KOPT-K1 (cell line): ENCODE measurements around the gene TMEM59.
"Not testable (repeated sequence)": the region's sequence is repeated elsewhere in the genome, so short reads cannot be mapped to it uniquely, and the experiment has no call there.

Source experiments
- H3K27ac ChIP-seq: fragments of 200-600 bp; sonication (generic); 2 replicates; pipeline ENCODE4 v1.5.1; 2016; ENCODE audit warnings: antibody characterized with exemption, mild to moderate bottlenecking, low read depth, low read length; ENCODE audit not compliant: poor library complexity, severe bottlenecking
- H3K36me3 ChIP-seq: fragments of 200-600 bp; sonication (generic); 2 replicates; pipeline ENCODE4 v1.5.1; 2017; ENCODE audit warnings: antibody characterized with exemption, mild to moderate bottlenecking, low read length, moderate library complexity; ENCODE audit not compliant: insufficient read depth
- H3K9me3 ChIP-seq: fragments of 200-600 bp; sonication (generic); 2 replicates; pipeline ENCODE4 v1.5.1; 2017; ENCODE audit warnings: antibody characterized with exemption, low read length, mild to moderate bottlenecking; ENCODE audit not compliant: insufficient read depth, poor library complexity, severe bottlenecking

The TMEM59 gene

DNA sequence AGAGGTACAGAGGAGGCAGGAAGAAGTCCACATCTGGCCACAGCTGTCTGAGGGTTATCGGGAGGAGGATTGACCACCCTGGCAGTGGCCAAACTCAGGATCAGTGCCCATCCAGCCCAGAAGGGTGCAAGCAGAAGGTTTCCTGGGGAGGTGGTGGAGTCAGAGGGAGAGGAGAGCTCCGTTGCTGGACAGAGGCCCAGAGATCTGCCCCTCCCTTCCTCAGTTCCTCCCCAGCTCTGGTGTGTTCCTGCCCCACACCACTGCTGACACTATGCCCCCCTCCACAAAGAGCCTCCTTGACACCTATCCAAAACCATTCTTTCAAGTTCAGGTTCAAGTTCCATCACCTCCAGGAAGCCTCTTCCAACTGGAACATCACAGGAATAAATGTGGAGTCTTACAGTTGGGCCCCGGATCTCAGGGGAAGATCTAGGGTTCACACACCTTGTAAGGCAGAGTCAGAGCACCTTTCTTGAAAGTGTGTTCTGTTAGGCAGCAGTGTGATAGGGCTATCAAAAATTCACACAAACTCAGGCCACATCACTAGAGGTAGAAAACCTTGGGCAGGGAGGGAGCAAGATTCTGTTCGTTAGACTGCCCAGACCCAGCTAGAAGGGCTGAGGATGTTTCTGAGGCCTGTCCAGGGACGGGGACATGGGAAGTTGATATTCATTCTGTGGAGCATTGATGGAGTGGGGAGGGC, 42.4 kb downstream of the TMEM59 start:
- Histone ChIP-seq H3K36me3 (no peaks in the 10 kb centered on the region), H3K9me3 (no peaks in the 10 kb centered on the region), H3K27ac (no peak overlapping the region)

DNA sequence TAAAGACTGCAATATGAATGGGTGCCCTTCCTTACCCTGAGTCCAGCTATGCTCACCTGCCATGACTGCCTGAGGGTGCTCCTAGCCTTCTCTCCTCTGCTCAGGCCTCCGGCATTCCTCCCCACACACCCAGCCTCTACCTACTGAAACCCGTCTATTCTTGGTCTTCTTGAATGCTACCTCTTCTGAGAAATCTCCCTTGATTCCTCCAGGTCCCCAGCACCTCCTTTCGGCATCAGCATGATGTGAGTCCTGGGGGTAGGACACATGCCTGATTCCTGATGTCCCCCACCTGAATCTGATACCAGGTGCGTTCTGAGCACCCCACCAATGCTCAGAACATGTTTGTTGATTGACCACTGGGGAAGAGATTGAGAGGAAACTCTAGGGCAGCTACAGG, 43.6 kb downstream of the TMEM59 start:
- H3K36me3 ChIP-seq, result no peaks in the 10 kb centered on the region
- no peak overlapping the region for H3K27ac ChIP-seq
- H3K9me3 ChIP-seq, result no peaks in the 10 kb centered on the region

DNA sequence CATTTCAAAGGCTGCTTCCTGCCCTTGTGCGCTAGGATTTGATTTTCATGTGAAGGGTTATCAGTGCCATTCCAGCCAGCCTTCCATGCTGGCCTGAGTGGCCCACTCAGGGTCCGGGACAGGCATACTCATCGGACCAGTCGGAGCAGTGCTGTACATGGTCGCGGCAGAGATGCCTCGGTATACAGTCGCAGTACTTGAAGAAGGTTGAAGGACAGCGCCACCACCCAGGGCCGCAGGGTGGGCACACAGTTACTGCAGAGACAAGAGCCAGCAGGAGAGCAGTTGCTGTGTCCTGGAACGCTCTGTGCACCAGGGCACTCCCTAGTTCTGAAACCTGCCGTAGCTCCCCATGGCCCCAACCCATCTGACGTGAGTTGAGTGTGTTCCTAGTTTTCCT, 44.1 kb downstream of the TMEM59 start:
- no peak overlapping the region for H3K27ac ChIP-seq
- no peaks in the 10 kb centered on the region for H3K9me3 ChIP-seq
- no peaks in the 10 kb centered on the region for H3K36me3 ChIP-seq

DNA sequence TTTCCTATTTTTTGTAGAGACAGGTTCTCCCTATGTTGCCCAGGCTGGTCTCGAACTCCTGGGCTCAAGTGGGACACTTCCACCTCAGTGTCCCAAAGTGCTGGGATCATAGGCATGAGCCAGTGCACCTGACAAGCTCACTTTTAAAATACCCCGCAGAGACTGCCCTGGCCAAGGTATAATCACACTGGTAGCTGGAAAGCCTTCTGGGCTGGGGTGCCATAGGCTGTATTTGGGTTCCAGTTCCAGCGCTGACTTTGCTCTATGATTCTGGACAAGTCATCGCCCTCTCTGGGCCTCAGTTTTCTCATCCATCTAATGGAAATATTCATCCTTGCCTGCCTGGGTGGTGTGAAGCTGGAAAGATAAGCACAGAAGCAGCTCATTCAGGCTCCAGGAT, 45.4 kb downstream of the TMEM59 start:
- Histone ChIP-seq H3K27ac (no peak overlapping the region), H3K9me3 (peaks cover 6% of the 10 kb centered on the region), H3K36me3 (no peaks in the 10 kb centered on the region)

DNA sequence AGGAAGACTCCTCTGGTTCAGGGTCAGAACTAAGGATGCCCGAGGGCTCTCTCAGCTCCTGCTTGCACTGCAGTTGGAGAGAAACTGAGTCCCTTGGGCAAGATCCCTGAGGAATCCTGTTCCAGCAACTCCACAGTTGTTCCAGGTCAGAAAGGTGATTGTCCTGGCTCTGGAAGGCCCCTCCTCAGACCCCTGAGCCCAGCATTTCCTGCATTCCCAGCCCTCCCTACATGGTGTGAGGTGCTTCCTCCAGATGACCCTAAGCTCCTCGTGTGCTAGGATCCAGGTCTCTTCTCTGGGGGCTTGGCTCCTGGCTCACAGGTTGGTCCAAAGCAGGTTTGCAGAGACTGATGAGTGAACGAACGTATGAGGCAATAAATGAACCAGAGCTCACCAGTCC, 46.5 kb downstream of the TMEM59 start:
- peaks cover 6% of the 10 kb centered on the region for H3K9me3 ChIP-seq

DNA sequence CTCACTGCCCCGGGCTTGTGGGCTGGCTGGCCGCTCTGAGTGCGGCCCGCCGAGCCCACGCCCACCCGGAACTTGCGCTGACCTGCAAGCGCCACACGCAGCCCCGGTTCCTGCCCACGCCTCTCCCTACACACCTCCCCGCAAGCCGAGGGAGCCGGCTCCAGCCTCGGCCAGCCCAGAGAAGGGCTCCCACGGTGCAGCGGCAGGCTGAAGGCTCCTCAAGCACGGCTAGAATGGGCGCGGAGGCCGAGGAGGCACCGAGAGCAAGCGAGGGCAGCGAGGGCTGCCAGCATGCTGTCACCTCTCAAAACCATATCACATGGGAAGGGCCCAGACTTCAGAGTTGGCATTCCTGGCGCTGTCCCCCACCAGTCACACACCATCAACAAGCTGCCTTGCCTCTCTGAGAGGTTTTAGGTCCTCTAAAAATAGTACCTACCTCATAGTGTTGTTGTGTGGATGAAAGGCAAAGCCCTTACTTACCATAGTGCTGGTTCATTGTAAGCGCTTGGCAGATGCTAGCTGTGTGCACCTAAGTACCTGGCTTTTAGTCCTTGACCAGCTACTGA, 48.4 kb downstream of the TMEM59 start:
- H3K36me3 ChIP-seq, result no peaks in the 10 kb centered on the region
- H3K27ac ChIP-seq, result no peak overlapping the region
- H3K9me3 ChIP-seq, result peaks cover 6% of the 10 kb centered on the region

More for the DNA sequence above, 46.5 kb downstream of the TMEM59 start:
- no peaks in the 10 kb centered on the region for H3K36me3 ChIP-seq
- H3K27ac ChIP-seq, result no peak overlapping the region

DNA sequence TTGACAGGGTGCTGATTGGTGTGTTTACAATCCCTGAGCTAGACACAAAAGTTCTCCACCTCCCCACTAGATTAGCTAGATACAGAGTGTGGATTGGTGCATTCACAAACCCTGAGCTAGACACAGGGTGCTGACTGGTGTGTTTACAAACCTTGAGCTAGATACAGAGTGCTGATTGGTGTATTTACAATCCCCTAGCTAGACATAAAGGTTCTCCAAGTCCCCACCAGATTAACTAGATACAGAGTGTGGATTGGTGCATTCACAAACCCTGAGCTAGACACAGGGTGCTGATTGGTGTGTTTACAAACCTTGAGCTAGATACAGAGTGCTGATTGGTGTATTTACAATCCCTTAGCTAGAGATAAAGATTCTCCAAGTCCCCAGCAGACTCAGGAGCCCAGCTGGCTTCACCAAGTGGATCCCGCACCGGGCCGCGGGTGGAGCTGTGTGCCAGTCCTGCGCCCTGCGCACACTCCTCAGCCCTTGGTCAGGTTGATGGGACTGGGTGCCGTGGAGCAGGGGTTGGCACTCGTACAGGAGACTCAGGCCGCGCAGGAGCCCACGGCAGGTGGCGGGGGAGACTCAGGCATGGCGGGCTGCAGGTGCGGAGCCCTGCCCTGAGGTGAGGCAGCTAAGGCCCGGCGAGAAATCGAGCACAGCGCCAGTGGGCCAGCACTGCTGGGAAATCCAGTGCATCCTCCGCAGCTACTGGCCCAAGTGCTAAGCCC, 49.1 kb downstream of the TMEM59 start:
- H3K27ac ChIP-seq, H3K36me3 ChIP-seq, H3K9me3 ChIP-seq: not testable (repeated sequence)

DNA sequence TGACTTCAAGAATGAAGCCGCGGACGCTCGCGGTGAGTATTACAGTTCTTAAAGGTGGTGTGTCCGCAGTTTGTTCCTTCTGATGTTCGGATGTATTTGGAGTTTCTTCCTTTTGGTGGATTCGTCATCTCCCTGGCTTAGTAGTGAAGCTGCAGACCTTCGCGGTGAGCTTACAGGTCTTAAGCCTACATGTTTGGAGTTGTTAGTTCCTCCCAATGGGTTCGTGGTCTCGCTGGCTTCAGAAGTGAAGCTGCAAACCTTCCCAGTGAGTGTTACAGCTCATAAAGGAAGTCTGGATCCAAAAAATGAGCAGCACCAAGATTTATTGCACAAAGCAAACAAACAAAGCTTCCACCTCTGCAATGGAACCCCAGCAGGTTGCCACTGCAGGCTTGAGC, 49.8 kb downstream of the TMEM59 start:
- Histone ChIP-seq H3K36me3 (no peaks in the 10 kb centered on the region), H3K27ac (no peak overlapping the region), H3K9me3 (peaks cover 6% of the 10 kb centered on the region)

DNA sequence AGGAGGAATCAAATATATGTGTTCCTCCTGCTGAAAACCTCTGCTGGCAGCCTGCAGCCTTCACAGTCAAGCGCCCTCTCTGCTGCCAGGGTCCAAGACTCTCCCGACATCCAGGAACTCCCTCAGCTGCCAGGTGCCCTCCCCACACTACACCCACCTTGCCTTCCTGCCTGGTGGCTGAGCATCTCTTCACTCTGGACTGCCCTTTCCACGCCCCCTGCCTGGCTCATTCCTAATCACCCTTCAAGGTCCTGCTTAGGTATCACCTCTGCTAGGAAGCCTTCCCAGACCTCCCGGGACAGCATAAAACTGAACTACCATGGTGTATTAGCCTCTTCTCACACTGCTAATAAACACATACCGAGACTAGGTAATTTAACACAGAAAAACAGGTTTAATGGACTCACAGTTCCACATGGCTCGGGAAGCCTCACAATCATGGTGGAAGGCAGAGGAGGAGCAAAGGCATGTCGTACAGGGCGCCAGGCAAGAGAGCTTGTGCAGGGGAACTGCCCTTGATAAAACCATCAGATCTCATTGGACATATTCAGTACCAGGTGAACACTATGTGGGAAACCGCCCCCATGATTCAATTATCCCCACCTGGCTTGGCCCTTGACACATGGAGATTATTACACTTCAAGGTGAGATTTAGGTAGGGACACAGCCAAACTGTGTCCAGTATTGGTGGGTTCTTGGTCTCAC, 50.3 kb downstream of the TMEM59 start:
- Histone ChIP-seq H3K36me3 (no peaks in the 10 kb centered on the region), H3K9me3 (peaks cover 6% of the 10 kb centered on the region), H3K27ac (no peak overlapping the region)

DNA sequence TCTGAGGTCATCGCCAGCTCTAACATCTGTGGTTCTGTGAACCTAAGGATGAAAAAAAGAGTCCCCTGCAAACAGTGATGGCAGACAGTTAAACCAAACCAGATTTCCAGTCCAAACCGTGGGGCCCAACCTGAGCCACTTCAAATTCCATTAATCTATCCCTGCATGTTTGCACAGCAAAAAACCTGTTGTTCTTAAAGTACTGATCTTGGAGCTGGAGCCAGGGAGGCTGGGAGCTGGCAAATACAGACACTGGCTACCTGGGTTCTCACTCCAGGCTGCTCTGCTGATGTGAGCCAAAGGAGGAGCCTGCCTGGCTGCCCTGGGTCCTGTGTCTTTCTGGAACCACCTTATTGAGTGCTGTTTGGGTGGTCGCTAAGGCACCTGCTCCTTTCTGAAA, 51.4 kb downstream of the TMEM59 start:
- Histone ChIP-seq H3K27ac (no peak overlapping the region), H3K9me3 (peaks cover 6% of the 10 kb centered on the region), H3K36me3 (no peaks in the 10 kb centered on the region)

DNA sequence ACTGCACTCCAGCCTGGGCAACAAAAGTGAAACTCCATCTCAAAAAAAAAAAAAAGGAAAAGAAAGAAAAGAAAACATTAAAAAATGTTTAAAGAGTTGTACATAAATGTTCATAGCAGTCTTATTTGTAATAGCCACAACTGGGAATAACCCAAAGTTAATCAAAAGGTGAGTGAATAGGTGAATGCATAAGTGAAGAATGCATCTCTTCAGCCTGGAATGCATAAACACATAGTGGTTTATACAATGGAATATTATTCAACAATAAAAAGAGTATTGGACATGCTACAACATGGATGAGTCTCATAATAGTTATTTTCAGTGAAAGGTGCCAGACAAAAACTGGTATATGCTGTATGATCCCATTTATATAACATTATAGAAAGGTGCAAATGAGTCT, 53.1 kb downstream of the TMEM59 start:
- Histone ChIP-seq H3K27ac (no peak overlapping the region), H3K9me3 (peaks cover 6% of the 10 kb centered on the region), H3K36me3 (no peaks in the 10 kb centered on the region)

DNA sequence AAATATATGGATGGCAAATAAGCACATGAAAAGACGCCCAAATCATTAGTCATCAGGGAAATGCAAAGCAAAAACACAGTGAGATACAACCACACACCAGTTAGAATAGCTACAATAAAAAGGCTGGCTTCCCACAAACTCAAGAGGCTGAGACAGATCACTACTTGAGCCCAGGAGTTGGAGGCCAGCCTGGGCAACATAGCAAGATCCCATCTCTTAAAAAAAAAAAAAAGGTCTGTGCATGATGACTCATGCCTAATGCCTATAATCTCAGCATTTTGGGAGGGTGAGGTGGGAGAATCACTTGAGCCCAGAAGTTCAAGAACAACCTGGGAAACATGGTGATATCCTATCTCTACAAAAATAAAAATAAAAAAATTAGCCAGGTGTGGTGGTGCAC, 54.8 kb downstream of the TMEM59 start:
- Histone ChIP-seq H3K27ac (no peak overlapping the region), H3K36me3 (no peaks in the 10 kb centered on the region), H3K9me3 (peaks cover 5% of the 10 kb centered on the region)

DNA sequence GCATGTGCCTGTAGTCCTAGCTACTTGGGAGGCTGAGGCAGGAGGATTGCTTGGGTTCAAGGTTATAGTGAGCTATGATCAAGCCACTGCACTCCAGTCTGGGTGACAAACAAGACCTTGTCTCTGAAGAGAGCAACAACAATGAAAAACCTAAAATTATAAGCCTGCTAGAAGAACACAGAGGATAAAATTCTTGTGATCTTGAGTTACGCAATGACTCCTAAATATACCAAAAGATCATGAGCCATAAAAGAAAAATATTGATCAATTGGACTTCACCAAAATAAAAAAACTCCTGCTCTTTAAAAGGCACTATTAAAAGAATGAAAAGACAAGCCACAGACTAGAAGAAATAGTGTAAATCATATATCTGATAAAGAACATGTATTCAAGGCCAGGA, 57.3 kb downstream of the TMEM59 start:
- no peaks in the 10 kb centered on the region for H3K36me3 ChIP-seq
- H3K27ac ChIP-seq, result no peak overlapping the region
- H3K9me3 ChIP-seq, result peaks cover 19% of the 10 kb centered on the region

DNA sequence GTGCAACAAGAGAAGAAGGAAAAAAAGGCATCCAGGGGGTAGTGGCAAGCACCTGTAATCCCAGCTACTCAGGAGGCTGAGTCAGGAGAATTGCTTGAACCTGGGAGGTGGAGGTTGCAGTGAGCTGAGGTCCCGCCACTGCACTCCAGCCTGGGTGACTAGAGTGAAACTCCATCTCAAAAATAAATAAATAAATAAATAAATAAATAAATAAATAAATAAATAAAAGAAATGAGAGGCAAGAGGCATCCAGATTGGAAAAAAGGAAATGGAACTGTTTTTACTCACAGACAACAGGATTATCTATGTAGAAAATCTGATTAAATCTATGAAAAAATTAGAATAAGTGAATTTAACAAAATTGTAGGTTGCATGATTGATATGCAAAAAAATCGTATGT, 58.5 kb downstream of the TMEM59 start:
- H3K36me3 ChIP-seq, H3K27ac ChIP-seq: not testable (repeated sequence)
- peaks cover 19% of the 10 kb centered on the region for H3K9me3 ChIP-seq

DNA sequence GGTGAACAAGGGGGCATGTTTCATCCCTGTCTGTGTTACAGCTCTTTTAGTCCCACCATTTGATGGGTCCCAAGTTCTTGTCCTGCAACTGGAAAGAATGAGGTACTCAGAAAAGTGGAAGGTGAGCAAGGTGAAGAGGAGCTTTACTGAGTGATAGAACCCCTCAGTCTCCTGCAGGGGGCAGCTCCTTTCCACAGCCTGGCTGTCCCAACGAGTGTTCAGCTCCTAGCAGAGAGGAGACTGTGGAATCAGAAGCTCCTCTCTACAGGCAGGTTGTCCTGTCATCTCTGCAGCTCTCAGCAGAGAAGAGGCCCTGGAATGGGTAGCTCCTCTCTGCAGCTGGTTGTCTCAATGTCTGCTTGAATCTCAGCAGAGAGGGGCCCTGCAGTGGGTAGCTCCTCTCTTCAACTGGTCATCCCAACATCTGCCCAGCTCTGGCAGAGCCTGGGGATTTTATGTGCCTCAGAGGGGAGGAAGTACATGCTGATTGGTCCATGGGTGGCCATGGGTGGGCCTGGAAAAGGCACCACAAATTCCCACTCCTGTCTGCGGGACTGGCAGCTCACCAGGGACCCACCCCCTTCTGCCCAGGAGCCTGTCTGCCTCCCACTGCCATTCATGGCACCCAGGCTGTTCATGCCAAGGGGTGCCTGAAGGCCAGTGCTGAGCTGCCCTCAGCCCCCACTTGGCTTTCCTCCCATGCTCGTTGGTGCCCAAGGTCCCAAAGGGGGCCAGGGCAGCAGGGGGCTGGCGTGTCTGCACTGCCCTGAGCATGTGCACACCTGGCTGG, 60.7 kb downstream of the TMEM59 start:
- H3K9me3 ChIP-seq, result peaks cover 19% of the 10 kb centered on the region
- H3K36me3 ChIP-seq, result no peaks in the 10 kb centered on the region
- no peak overlapping the region for H3K27ac ChIP-seq
